GM21825 (cell line): Measurements from ENCODE around the gene GNB1.
A peak's percentile ranks its signal among the peaks of the same experiment; 100 is the strongest.

Source experiments
- ATAC-seq: cut with Tn5 transposase; IDR thresholded peaks from one replicate; pipeline ENCODE4 v1.9.1; 2021; ENCODE audit warnings: mild to moderate bottlenecking, moderate library complexity; ENCODE audit not compliant: unreplicated experiment

The GNB1 gene

DNA sequence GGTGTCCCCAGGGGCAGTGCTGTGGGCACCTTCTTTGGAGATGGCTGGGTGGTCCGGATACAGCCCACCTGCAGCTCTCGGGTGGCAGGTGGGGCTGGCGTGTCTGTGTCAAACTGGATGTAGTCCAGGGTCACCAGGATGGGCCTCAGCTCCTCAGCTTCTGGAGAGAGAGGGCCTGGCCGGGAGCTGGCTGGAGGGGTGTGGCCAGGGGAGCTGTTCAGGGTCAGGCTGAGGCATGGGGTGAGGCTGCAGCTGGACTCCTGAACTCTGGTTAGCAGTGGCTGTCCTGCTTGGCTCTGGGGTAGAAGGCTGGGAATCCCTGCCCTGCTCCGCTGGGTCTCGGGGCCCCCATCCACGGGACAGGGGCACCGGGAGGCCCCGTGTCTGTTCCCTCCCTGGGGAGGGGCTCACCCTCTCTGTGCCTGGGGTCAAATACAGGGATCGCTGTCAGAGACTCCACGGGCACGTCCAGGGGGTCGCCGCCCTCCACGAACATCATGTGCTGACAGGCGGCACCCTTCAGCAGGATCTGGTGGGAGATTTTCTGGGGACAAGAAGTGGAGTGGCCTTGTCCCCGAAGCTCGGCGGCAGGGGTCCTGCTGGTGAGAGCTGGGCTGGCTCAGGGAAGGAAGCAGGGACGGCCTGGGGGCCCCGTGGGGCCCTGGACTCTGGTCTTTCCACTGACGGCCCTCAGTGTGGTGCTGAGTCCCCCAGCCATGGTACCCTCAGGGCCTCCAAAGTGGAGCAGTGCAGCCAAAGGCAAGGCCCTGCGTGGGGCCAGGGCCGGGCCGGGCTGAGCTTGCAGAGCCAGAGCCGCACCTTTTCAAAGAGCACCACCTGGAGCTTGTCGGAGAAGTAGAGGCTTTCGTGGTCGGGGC lies 32.3 kb upstream of the GNB1 start:
- ATAC-seq: no peak

DNA sequence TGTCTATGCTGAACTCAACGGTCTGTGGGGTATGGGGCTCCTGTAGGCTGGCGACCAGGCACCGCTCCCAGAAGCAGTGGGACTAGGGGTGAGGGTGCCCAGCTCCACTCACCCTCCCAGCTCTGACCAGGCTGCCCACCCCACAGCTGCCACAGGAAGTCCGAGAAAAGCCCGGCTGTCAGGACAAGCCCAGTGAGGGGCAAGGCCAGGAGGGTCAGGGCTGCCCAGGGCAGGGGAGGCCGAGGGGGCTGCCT lies 31.7 kb upstream of the GNB1 start:
- no peak for ATAC-seq

DNA sequence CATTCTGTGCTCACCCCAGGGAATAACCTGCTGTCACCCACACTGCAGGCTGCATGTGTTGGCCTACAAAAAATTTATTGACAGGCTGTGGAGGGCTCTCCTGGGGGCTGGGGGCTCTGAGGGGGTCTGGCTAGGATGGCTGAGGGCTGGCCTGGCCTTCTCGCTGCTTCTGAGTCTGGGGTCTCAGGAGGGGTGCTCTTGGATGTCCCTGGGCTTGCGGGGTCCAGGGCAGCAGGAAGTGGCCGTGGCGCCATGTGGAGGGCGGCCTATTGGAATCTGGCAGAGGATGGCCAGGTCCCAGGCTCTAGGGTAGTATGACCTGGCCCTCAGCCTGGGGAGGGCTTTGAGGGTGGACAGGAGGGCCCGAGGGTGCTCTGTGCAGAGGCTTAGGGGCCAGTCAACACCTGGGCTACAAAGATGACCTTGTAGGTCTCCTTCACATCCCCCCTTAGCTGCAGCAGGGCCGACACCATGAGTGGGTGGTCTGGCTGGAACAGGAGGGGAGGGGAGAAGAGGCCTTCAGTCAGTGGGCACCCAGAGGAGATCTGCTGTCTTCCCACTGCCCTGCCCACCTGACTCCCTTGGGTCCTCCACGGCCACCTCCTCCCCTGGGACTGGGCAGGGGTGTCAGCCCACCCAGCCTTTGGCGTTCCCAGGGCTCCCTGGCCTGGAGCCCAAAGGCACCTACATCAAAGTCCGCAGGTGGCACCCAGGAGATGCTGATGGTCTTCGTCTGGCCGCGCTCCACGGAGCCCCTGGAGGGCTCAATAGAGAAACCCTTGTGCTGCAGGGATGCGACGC lies 31.2 kb upstream of the GNB1 start:
- no peak for ATAC-seq

DNA sequence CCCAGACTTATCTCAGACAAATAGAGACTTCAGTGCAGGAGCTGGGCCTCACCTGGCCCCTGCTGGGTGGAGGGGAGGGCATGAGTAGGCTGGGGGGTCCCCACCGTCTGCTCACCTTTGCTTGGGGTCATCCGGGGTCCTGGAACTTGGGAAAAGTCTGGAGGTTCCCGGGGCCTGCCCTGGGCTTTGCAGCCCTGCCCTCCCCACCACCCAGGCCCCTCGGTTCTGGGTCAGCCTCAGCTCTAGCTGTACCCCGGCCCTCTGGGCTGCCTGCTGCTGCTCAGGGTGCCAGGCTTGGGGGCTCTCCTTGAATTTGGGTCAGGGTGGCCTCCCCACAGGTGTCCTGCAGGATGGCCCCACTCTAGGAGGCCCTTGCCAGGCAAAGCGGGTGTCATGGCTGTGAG lies 30.6 kb upstream of the GNB1 start:
- no peak for ATAC-seq

DNA sequence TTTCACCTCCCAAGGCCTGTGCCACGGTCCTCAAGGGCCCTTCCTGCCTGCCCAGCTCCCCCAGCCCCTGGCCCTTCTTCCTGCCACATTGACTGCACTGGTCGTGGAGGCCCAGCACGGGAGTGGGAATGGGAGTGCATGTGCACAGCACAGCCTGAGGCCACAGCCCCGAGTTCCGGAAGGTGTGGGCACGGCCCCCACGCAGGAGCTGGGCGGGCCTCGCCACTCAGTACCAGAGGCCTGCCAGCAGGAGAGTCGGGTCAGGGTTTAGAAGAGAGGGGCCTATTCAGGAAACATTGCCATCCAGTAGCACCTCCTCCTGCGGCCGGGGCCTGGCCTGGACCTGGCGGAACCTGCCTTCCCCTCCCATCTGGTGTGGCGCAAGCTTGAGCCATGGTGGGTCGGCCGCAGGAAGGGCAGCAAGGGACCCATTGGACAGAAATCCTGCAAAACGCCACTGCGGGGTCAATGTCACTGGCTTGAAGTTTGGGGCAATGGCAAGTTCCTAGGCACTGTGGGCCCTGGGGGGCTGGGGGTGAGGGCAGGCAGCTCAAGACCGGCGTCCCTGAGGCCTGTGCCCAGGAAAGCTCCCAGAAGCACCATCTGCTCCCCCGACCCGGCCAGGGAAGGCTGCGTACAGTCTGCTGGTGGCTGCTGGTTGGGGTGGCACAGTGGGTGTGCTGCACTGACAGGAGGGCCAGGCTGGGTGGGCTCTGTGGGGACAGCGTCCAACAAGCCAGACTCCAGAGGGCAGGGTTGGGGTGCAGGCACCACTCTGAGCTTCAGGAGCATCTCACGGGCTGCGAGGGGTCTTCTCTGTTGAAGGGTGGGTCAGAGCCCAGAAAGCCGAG lies 29.9 kb upstream of the GNB1 start:
- ATAC-seq: no peak

DNA sequence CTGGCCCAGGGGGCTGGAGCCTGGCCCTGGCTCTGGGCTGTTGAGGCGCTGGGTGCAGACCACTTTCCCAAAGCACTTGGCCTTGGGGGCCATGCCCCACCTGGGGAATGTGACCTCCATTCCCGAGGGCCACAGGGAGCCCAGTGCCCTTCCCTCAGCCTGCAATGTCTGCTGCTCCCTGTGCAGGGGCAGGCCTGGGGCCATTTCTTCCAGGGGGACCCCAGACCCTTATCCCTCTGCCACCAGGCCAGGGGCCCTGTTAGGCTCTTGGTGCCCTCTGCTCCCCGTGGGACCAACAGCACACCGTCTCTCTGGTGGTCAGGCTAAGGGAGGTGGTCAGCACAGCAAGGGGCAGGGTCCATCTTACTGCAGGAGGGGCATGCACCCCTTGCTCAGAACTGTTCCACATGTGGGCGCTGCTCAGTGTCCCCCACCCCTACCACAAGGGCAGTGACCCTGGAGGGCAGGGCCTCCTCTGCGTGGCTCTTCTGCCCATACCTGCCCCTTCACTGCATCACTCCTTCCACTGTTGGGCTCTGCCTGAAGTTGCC lies 29.2 kb upstream of the GNB1 start:
- no peak for ATAC-seq

DNA sequence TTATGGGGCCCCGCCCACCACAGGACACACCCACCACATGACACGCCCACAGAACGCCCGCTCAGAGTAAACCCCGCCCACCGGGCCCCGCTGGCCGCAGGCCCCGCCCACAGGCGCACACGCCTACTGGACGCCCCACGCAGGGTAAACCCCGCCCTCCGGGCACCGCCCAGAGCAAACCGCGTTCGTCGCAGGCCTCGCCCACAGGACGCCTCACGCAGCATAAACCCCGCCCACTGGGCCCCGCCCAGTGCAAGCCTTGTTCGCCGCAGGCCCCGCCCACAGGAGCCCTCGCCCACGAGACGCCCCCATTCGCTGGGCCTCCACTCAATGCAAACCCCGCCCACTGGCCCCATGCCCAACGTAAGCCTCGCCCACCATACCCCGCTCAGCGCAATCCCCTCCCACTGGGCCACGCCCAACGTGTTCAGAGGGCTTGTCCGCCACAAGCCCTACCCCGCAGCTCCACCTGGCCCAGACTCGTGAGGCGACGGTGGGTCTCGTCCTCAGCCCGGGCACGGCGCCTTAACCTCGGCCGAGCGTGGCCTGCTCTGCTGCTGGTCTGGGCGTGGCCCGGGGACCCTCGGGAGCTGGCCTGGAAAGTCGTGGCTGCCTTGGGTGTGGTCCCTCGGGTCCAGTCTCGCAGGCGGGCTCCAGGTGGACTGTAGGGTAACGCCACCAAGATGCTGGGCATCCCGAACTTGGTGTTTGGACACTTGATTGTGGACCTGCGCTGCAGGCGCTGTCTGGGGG lies 28.6 kb upstream of the GNB1 start:
- ATAC-seq: peak; percentile 78

DNA sequence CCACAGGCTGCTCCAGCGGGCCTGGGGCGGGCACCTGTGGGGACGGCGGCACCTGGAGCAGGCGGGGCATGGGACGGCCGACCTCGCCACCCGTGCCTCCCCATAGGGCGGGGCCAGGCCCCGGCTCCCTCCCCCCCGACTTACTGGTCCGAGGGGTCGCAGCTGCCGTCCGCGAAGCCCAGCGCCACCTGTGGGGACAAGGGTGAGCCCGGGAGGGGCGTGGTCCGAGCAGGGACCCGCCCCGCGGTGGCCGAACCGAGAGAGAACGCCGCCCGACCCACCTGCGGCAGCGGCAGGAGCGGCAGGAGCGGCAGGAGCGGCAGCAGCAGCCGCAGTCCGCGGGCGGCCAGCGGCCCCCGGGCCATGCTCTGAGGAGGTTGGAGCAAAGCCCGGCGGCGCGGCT lies 28.0 kb upstream of the GNB1 start, which contains the start of gene TMEM52:
Gene TMEM52 (minus strand): TSS at position 379 of the 403 bp plus-strand sequence. CDS start 14 bp downstream, at position 365.
- no peak for ATAC-seq

DNA sequence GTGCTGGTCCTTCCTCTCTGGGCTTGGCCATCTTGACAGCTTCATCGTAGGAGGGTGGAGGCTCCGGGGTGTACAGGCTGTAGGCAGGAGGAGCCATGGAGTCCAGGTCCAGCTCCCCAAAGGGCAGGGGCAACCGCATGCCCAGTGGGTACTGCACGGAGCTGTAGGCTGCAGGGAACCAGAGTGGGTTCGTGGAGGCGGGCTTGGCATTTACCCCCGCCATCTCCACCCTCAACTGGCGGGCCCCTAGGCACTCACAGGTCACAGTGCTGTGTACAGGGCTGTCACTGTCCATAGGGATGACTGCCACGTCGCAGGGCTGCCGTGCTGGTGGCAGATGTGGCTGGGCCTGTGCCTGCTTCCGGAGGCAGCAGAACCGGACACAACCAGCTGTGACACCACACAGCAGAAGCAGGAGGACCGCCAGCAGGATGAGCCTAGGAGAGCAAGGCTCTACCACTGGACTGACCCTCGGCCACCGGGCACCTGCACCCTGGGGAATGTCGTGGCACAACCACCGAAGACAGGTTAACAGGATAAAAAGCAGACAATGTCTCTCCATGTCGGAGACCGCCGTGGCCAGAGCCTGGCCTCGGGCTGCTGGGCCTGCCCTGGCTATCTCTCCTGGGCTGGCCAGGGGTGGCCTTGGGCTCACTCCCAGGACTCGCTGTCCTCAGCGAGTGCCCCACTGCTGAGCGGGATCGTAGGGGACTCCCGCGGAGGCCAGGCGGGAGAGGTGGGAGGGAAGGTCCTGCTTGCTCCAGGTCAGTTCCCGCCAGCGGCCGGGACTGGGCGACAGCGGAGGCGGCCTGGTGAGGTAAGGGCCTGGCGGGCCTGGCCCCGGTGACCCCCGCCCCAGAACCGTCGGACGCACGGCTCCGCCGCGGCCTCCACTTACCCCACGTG lies 27.4 kb upstream of the GNB1 start:
- ATAC-seq: no peak

DNA sequence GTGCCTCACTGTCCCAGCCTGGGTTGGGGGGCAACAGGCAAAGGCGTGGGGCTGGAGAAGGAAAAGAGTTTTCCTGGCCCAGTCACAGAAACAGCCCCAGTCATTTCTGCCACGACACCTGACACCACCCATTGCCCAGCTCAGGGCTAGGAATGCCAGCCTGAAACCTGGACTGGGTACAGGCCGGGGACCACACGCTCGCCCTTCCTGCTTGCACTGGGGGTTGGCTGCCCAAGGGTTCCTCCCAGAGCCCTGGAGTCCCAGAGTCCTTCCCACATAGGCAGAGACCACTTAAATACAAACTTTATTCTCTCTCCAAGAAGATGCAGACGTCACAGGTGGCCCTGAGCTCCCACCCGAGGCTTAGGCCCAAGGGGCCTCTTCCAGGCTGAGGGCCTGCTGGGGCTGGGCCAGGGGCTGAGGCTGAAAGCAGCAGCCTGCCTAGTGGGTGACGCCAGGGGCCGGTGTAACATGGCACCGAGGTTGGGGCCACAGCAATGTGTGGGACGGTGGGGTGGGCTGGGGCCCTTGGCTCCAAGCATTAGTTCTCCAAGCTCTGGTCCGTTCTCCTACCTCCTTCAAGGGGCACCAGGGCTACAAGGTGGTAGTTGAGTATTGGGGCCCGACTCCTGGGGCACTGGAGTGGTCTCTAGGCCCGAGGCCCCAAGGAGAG lies 26.6 kb upstream of the GNB1 start:
- no peak for ATAC-seq

DNA sequence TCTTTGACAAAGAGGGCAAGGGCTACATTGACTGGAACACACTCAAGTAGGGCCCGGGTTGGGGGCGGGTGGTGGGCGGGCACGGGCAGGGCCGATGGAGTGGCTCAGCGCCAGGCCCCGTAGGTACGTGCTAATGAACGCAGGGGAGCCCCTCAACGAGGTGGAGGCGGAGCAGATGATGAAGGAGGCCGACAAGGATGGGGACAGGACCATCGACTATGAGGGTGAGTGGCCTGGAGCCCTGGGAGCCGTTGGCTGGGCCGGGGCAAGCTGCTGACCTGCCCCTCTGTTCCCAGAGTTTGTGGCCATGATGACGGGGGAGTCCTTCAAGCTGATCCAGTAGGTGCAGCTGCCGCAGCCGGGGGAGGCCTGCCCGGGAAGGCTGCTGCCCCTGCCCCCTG lies 26.0 kb upstream of the GNB1 start:
- no peak for ATAC-seq

DNA sequence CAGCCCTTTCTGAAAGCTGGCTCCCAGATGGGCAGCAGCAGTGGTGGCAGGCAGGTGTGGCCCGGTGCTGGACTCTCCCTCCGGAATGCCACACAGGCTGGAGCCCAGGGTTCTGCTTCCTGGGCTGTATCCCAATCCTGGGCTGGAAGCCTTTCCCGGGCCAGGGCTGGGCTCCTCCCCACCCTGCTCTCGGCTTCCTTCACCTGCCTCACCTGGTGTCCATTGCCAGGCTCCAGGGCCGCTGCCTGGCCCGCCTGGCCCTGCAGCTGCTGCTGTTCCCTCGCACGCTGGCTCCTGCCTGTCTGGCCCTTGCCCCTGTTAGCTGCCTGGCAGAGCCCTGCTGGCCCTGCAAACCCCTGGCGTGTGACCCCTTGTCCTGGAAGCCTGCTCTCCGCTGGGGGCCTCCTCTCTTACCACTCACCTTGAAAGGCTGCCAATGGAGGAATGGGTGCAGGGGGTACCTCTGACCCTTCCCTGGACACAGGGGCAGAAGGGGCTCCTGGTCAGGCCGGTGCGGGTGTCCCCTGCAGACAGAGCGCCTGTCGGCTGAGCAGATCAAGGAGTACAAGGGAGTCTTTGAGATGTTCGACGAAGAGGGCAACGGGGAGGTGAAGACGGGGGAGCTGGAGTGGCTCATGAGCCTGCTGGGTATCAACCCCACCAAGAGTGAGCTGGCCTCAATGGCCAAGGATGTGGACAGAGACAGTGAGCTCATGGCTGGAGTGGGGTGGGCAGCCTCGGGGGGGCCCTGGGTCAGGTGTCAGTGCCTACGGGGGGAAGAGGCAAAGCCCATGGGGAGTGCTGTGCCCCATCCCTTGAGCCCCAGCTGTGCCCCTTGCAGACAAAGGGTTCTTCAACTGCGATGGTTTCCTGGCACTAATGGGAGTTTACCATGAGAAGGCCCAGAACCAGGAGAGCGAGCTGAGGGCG lies 25.3 kb upstream of the GNB1 start:
- no peak for ATAC-seq

DNA sequence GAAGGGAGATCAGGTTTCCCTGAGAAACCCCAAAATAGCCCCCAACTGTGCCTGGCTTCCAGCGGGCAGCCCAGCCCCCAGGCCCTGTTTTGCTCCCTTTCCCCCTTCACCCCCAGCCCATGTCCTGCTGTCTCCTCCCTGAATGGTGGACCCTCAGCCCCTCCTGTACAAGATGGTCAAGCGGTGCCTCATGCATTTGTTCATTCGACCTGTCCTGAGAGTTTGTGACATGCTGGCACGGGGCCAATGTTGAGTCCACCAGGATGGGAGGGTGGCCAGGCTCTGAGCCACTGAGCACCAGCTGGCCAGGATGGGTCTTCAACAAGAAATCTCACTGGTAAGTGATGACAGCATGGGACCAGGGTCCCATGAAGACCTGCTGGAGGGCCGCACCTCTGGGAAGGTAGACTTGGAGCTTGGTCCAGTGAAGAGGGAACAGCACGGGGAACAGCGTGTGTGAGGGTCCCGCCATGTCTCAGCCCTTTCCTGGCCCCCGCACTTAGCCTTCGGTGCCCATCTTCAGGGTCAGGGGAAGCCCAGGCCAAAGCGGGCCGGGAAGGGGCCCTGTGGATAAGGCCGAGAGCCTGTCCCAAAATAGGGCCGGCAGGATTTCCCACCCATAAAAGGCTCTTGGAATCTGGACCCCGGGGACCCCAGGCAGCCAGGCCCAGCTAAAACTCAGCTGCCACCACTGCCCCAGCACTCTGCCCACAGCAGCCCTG lies 24.2 kb upstream of the GNB1 start, which contains the start of gene CALML6:
Gene CALML6 (plus strand): TSS at position 290 of the 722 bp plus-strand sequence. CDS start 21 bp downstream, at position 311.
- ATAC-seq: no peak

DNA sequence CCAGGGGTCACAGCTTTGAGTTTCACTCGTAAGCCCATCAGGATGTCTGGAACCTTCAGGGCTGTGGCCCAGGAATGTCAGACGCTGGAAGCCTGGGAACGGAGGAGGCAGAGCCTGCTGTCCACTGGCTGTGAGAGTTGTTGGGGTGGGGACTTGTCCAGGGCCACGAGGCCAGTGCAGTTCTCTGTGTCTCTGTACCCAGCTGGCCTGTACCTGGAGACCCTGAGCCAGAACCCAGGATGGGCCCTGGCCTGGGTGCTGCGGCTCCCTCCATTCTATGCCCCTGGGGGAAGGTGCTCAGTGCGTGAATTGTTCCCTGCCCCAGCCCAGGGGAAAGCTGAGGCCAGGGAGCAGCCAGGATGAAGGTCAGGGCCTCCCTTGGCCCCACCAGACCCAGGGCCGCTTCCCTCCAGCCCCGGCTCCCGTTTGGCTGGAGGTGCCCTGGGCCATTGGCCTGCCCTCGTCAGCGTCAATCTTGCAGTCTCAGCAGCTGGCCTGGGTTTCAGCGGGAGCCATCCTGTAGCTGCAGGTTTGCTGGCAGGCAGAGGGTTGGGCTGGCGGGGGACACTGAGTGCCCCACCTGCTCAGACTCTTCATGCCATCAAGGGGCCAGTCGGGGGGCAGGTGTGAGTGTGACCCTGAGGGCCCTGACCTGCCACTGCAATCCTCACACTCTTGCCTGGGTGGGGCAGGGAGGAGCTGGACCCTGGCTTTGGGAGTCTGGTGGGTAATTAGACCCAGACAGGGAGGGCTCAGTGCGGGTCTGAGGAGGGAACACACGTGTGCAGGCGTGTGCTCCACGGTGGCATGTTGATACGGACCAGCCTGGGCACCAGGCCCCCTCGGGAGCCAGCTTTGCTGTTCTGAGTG lies 23.4 kb upstream of the GNB1 start:
- no peak for ATAC-seq

DNA sequence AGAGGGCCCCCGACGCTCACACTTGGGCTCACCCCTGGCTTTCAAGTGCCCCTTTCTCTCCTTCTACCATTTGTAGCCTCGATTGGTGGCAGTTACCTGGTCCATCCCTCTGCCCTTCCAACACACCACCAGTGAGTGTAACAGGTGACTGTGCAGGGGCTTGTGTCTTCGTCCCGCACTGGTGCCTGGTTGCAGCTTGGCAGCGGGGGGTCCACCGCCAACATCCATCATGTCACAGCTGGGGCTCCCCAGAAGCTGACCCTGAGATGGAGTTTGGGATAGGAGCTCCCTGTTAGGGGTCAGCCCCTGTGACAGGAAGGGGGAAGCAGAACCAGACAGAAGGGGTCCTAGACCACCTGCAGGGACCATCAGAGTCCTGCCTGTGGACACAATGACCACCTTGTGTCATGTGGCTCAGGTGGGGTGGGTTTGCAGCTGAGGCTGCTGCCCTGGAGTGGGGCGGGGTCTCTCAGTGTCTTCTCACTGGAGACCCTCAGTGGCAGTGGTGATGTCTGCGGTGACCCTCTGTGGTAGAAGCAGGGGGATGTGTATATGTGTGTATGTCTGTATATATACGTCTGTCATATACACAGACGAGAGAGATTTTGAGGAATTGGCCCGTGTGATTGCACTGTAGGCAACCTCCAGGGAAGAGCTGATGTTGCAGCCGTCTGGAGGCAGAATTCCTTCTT lies 20.6 kb upstream of the GNB1 start:
- ATAC-seq: no peak
